ENCODE results near the gene TCP11.

GRCh38 chr6:35080821-35081425, 60.2 kb downstream of the TCP11 start:
- TF ChIP-seq FOXJ3 (CRISPR knock-in tag; IDR thresholded peaks at IDR 0.05) (no peak), GATA2 (CRISPR knock-in tag; IDR thresholded peaks at IDR 0.05) (no peak)

Measured in SK-N-SH (cell line).